Mucosa of rectum (tissue), 2 donors: ENCODE data around the gene MS4A8.
A peak's percentile ranks its signal among the peaks of the same experiment; 100 is the strongest.

Experiments
- H3K27ac ChIP-seq, 2 donors: one replicate each; pipeline ENCODE4 v1.7.0; 2013; ENCODE audit warnings: inconsistent platforms in 2 of 2, low read depth in 2 of 2, low read length in 2 of 2
- H3K27me3 ChIP-seq, 2 donors: one replicate each; pipeline ENCODE4 v1.7.0; 2013; ENCODE audit warnings: low read length in 2 of 2; ENCODE audit not compliant: control insufficient read depth in 2 of 2, insufficient read depth in 2 of 2
- H3K36me3 ChIP-seq, 2 donors: one replicate each; pipeline ENCODE4 v1.7.0; 2013; ENCODE audit warnings: low read length in 2 of 2; ENCODE audit not compliant: control insufficient read depth in 2 of 2, insufficient read depth in 2 of 2
- H3K4me1 ChIP-seq, 2 donors: one replicate each; pipeline ENCODE4 v1.7.0; 2013; ENCODE audit warnings: low read length in 2 of 2, mild to moderate bottlenecking in 1 of 2; ENCODE audit not compliant: control insufficient read depth in 2 of 2, insufficient read depth in 2 of 2
- H3K4me3 ChIP-seq, 2 donors: one replicate each; pipeline ENCODE4 v1.7.0; 2013; ENCODE audit warnings: low read length in 2 of 2
- H3K9ac ChIP-seq, 2 donors: one replicate each; pipeline ENCODE4 v1.7.0; 2013; ENCODE audit warnings: low read length in 2 of 2, low read depth in 1 of 2, mild to moderate bottlenecking in 1 of 2
- H3K9me3 ChIP-seq, 2 donors: one replicate each; pipeline ENCODE4 v1.7.0; 2013; ENCODE audit warnings: low read length in 2 of 2; ENCODE audit not compliant: control insufficient read depth in 2 of 2
- donor health status: healthy.
- donor health status: Normal muscosa, but diverticular disease.

The MS4A8 gene

GRCh38 chr11:60719391-60719790 is 20.0 kb downstream of the MS4A8 start:
- Histone ChIP-seq H3K9ac (no peak overlapping the region), H3K4me1 (peaks cover 18 to 26% of the 10 kb centered on the region in 2 donors), H3K27me3 (peaks cover 7 to 19% of the 10 kb centered on the region in 2 donors), H3K27ac (peak overlapping the region; percentile 19 to 88), H3K4me3 (no peak overlapping the region), H3K36me3 (no peaks in the 10 kb centered on the region), H3K9me3 (peaks cover 0 to 2% of the 10 kb centered on the region in 2 donors)

- H3K4me3 ChIP-seq: no peak overlapping the region
- no peak overlapping the region for H3K27ac ChIP-seq
- H3K9ac ChIP-seq: no peak overlapping the region
- H3K27me3 ChIP-seq: peaks cover 11 to 19% of the 10 kb centered on the region in 2 donors
- peaks cover 18 to 26% of the 10 kb centered on the region in 2 donors for H3K4me1 ChIP-seq
- H3K9me3 ChIP-seq: peaks cover 0 to 2% of the 10 kb centered on the region in 2 donors
- no peaks in the 10 kb centered on the region for H3K36me3 ChIP-seq
These were observed 21.0 kb downstream of the MS4A8 start for GRCh38 chr11:60720460-60720859.

DNA sequence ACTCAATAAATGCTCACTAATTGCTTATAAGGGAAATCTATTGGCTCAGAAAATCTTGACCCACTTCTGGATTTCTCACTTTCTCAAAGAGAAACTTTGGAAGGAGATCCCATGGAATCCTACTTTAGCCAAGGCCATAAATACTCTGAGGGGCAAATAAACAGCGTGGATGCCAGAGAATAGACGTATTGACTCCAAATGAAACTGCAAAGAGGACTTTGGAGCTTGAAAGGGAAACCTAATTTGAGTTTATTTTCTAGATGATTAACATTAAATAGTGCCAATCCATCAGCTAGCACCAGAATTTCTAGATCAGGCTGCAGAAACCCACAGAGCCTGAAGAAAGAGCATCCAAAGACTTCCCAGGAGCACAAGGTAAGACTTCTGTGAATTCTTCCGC is 25.0 kb downstream of the MS4A8 start, which contains the start of gene MS4A18:
Gene MS4A18 (plus strand): TSS at position 301 of the 400 bp plus-strand sequence.
- H3K9me3 ChIP-seq: no peaks in the 10 kb centered on the region
- no peak within 1 kb of the TSS for H3K27ac ChIP-seq
- H3K4me3 ChIP-seq: no peak within 1 kb of the TSS
- H3K27me3 ChIP-seq: peaks cover 14 to 22% of the 10 kb centered on the region in 2 donors
- peaks cover 7 to 12% of the 10 kb centered on the region in 2 donors for H3K4me1 ChIP-seq
- no peaks in the 10 kb centered on the region for H3K36me3 ChIP-seq
- no peak within 1 kb of the TSS for H3K9ac ChIP-seq

DNA sequence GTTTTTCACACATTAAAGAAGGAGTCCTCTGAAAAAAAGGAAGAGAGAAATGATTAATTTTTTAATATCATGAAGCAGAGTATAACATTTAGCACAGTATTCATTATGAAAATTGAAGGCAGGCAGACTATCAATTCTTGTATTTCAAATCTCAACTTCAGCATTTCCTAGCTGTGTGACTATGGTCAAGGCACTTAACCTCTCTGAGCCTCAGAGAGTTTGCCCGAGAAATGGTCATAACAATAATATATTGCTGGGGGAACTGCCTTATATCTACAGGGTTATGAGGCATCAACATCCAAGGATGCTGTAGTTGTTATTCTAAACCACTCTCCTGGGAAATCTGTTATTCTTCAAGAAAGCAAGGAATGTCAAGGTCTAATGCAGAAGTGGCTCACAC is 26.2 kb downstream of the MS4A8 start:
- Histone ChIP-seq H3K36me3 (no peaks in the 10 kb centered on the region), H3K4me1 (peaks cover 0 to 3% of the 10 kb centered on the region in 2 donors), H3K9ac (no peak overlapping the region), H3K27me3 (peaks cover 14 to 22% of the 10 kb centered on the region in 2 donors), H3K4me3 (no peak overlapping the region), H3K9me3 (no peaks in the 10 kb centered on the region), H3K27ac (no peak overlapping the region)

DNA sequence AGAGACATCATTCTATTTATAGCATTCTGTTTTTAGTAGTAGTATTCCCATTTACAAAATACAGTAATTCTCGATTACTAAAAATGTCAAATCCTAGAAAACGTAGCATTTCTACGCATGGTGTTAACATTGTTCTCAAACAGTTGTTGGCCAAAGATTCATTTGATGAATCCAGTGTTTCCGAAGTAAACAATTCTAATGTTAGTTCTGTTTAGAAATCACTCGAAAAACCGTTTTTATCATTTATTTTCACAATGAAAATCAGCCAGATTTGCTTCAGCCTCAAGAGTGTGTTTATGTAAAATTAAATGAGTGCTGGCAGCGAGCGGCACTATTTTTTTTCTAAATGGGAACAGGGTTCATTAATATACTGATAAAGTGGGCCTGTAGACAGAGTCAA is 32.2 kb downstream of the MS4A8 start:
- Histone ChIP-seq H3K4me1 (no peaks in the 10 kb centered on the region), H3K27ac (no peak overlapping the region), H3K27me3 (peaks cover 2 to 13% of the 10 kb centered on the region in 2 donors), H3K4me3 (no peak overlapping the region), H3K9me3 (no peaks in the 10 kb centered on the region), H3K36me3 (no peaks in the 10 kb centered on the region), H3K9ac (no peak overlapping the region)

GRCh38 chr11:60734279-60734678 is 34.9 kb downstream of the MS4A8 start:
- Histone ChIP-seq H3K9me3 (no peaks in the 10 kb centered on the region), H3K36me3 (no peaks in the 10 kb centered on the region), H3K4me1 (no peaks in the 10 kb centered on the region)

GRCh38 chr11:60739114-60739513 is 39.7 kb downstream of the MS4A8 start:
- Histone ChIP-seq H3K27ac (no peak overlapping the region), H3K9ac (no peak overlapping the region), H3K36me3 (no peaks in the 10 kb centered on the region), H3K9me3 (no peaks in the 10 kb centered on the region), H3K4me3 (no peak overlapping the region), H3K4me1 (no peaks in the 10 kb centered on the region), H3K27me3 (peaks cover 3 to 4% of the 10 kb centered on the region in 2 donors)

More at GRCh38 chr11:60734279-60734678, 34.9 kb downstream of the MS4A8 start:
- Histone ChIP-seq H3K27me3 (peaks cover 0 to 4% of the 10 kb centered on the region in 2 donors), H3K27ac (no peak overlapping the region), H3K9ac (no peak overlapping the region), H3K4me3 (no peak overlapping the region)

DNA sequence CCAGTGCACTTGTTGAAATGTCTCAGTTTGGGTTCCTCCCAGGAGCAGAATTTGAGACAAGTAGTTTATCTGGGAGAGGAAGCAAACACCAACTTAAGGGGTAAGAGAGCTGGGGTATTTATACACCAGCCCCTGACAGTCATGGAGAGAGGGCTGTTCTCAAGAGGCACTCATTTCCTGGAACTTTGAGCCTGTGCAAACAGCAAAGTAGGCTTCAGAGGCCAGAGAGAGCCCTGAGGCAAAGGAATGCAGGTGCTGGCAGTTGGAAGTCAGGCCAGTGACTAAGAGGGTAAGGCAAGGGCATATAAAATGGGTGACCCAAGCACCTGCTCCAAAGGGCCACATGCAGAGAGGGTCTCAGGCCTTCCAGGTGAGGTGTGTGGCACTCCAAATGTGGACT is 41.2 kb downstream of the MS4A8 start:
- Histone ChIP-seq H3K36me3 (no peaks in the 10 kb centered on the region), H3K4me1 (no peaks in the 10 kb centered on the region), H3K27me3 (peaks cover 3 to 4% of the 10 kb centered on the region in 2 donors), H3K4me3 (no peak overlapping the region), H3K9ac (no peak overlapping the region), H3K9me3 (no peaks in the 10 kb centered on the region), H3K27ac (no peak overlapping the region)

DNA sequence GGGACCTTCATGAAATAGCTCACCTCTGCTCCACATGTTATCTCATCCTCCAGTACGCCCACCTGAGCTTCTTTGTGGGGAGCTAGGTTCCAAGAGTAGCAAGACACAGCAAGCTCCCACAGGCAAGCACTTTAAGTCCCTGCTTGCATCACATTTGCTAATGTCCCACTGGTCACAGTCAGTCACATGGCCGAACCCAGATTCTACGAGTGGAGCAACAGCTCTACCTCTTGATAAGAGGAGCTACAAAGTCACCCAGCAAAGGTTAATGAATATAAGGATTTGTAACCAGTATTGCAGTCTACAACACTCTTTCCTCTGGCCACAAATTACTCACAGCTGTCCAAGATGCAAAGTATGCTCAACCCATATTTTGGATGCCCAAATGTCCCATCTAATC is 42.0 kb downstream of the MS4A8 start:
- no peaks in the 10 kb centered on the region for H3K9me3 ChIP-seq
- H3K27me3 ChIP-seq: peaks cover 3 to 4% of the 10 kb centered on the region in 2 donors
- H3K27ac ChIP-seq: no peak overlapping the region
- H3K4me3 ChIP-seq: no peak overlapping the region
- H3K9ac ChIP-seq: no peak overlapping the region
- no peaks in the 10 kb centered on the region for H3K4me1 ChIP-seq
- H3K36me3 ChIP-seq: no peaks in the 10 kb centered on the region

- Histone ChIP-seq H3K36me3 (no peaks in the 10 kb centered on the region), H3K27ac (no peak overlapping the region), H3K4me3 (no peak overlapping the region), H3K27me3 (peaks cover 3 to 4% of the 10 kb centered on the region in 2 donors), H3K9ac (no peak overlapping the region), H3K4me1 (no peaks in the 10 kb centered on the region), H3K9me3 (no peaks in the 10 kb centered on the region)
These were observed 43.6 kb downstream of the MS4A8 start for GRCh38 chr11:60743058-60743457.

DNA sequence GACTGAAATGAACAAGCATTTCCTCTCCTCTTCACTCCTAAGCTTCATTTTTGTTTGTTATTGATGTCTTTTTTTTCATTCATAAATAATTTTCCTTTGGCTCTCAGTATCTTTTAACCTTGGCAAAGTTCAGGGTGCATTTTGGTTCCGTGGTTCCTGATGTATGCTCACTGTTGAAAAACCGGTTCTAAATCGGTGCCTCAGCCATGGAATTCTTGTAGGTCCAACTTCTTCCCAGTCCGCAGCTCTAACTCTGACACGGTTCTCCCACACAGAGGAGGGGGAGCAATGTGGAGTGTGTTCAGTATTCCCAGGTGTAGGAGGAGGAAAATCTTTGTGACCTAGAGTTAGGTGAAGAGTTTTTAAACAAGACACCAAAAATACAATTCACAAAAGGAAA is 44.7 kb downstream of the MS4A8 start:
- Histone ChIP-seq H3K4me3 (no peak overlapping the region), H3K9me3 (no peaks in the 10 kb centered on the region), H3K36me3 (no peaks in the 10 kb centered on the region), H3K4me1 (no peaks in the 10 kb centered on the region), H3K27ac (no peak overlapping the region), H3K27me3 (peaks cover under 1 to 3% of the 10 kb centered on the region in 2 donors), H3K9ac (no peak overlapping the region)
